HG03439 (cell line): Measurements from ENCODE around the gene CLCN7.
"Not testable (repeated sequence)": the region's sequence is repeated elsewhere in the genome, so short reads cannot be mapped to it uniquely, and the experiment has no call there.

Source experiments
- ATAC-seq: cut with Tn5 transposase; IDR thresholded peaks from one replicate; pipeline ENCODE4 v1.9.1; 2021; ENCODE audit warnings: mild to moderate bottlenecking, moderate library complexity; ENCODE audit not compliant: unreplicated experiment

Gene CLCN7

GRCh38 chr16:1447965-1448364 is 26.9 kb downstream of the CLCN7 start:
- no peak for ATAC-seq

- no peak for ATAC-seq
These were observed 28.3 kb downstream of the CLCN7 start for GRCh38 chr16:1446296-1447080.

- ATAC-seq, result no peak
These were observed 29.2 kb downstream of the CLCN7 start for GRCh38 chr16:1445518-1446203.

GRCh38 chr16:1444730-1445517 is 29.9 kb downstream of the CLCN7 start:
- no peak for ATAC-seq

- ATAC-seq, result no peak
These were observed 30.7 kb downstream of the CLCN7 start, which contains the start of gene CCDC154 for GRCh38 chr16:1443980-1444729. TSS of gene CCDC154 (minus strand) at chr16:1444556. CDS start at chr16:1444322, 234 bp downstream.

GRCh38 chr16:1443403-1443973 is 31.3 kb downstream of the CLCN7 start:
- no peak for ATAC-seq

GRCh38 chr16:1442697-1443096 is 32.1 kb downstream of the CLCN7 start:
- no peak for ATAC-seq

- no peak for ATAC-seq
These were observed 33.4 kb downstream of the CLCN7 start for GRCh38 chr16:1441391-1441829.

GRCh38 chr16:1439699-1440074 is 35.1 kb downstream of the CLCN7 start:
- not testable (repeated sequence) for ATAC-seq

- ATAC-seq, result no peak
These were observed 35.6 kb downstream of the CLCN7 start for GRCh38 chr16:1439058-1439698.

GRCh38 chr16:1438229-1439057 is 36.4 kb downstream of the CLCN7 start:
- ATAC-seq, result no peak

- no peak for ATAC-seq
These were observed 37.2 kb downstream of the CLCN7 start for GRCh38 chr16:1437606-1438005.

GRCh38 chr16:1436731-1437355 is 38.0 kb downstream of the CLCN7 start:
- ATAC-seq, result no peak

- ATAC-seq, result no peak
These were observed 38.7 kb downstream of the CLCN7 start for GRCh38 chr16:1435921-1436697.

- no peak for ATAC-seq
These were observed 39.9 kb downstream of the CLCN7 start for GRCh38 chr16:1434644-1435592.

- no peak for ATAC-seq
These were observed 41.1 kb downstream of the CLCN7 start for GRCh38 chr16:1433756-1434155.

- no peak for ATAC-seq
These were observed 41.6 kb downstream of the CLCN7 start for GRCh38 chr16:1433263-1433560.
